MM.1S (cell line): ENCODE results near the gene SPOCK1.

Experiments
- DNase-seq: peaks from one replicate; pipeline ENCODE4 v3.0.0-alpha.2; 2015
- H2AFZ ChIP-seq: fragments of 300-600 bp; sonication (generic); 2 replicates; pipeline ENCODE4 v1.6.0; 2016; ENCODE audit warnings: antibody characterized with exemption, low read length
- H3F3A ChIP-seq: fragments of 300-600 bp; sonication (generic); 2 replicates; pipeline ENCODE4 v1.6.1; 2016; ENCODE audit warnings: mild to moderate bottlenecking, antibody characterized with exemption, low read length, moderate library complexity, mixed read lengths; ENCODE audit not compliant: insufficient read depth
- H3K27ac ChIP-seq: fragments of 300-600 bp; sonication (generic); 2 replicates; pipeline ENCODE4 v1.5.1; 2016; ENCODE audit warnings: mild to moderate bottlenecking, low read length
- H3K27me3 ChIP-seq: fragments of 300-600 bp; sonication (generic); replicated peaks from 2 replicates; pipeline ENCODE4 v1.6.0; 2016; ENCODE audit warnings: low read length; ENCODE audit not compliant: insufficient read depth
- H3K36me3 ChIP-seq: fragments of 300-600 bp; sonication (generic); replicated peaks from 2 replicates; pipeline ENCODE4 v1.6.1; 2016; ENCODE audit warnings: mild to moderate bottlenecking, low read length, mixed read lengths; ENCODE audit not compliant: insufficient read depth
- H3K4me1 ChIP-seq: fragments of 300-600 bp; sonication (generic); 2 replicates; pipeline ENCODE4 v1.6.1; 2016; ENCODE audit warnings: low read length, mixed read lengths
- H3K4me2 ChIP-seq: fragments of 300-600 bp; sonication (generic); 2 replicates; pipeline ENCODE4 v1.6.0; 2016; ENCODE audit warnings: low read depth, low read length
- H3K4me3 ChIP-seq: fragments of 300-600 bp; sonication (generic); 2 replicates; pipeline ENCODE4 v1.5.1; 2016; ENCODE audit warnings: low read length, mixed read lengths
- H3K79me2 ChIP-seq: fragments of 300-600 bp; sonication (generic); 2 replicates; pipeline ENCODE4 v1.6.1; 2016; ENCODE audit warnings: mixed run types, low read length, mixed read lengths
- H3K9ac ChIP-seq: fragments of 300-600 bp; sonication (generic); 2 replicates; pipeline ENCODE4 v1.6.1; 2016; ENCODE audit warnings: low read length, mixed read lengths
- H3K9me2 ChIP-seq: fragments of 300-600 bp; sonication (generic); replicated peaks from 2 replicates; pipeline ENCODE4 v1.6.1; 2016; ENCODE audit warnings: mild to moderate bottlenecking, low read length, mixed read lengths; ENCODE audit not compliant: insufficient read depth
- H3K9me3 ChIP-seq: fragments of 300-600 bp; sonication (generic); replicated peaks from 2 replicates; pipeline ENCODE4 v1.6.1; 2016; ENCODE audit warnings: mild to moderate bottlenecking, low read length, mixed read lengths; ENCODE audit not compliant: insufficient read depth
- H4K20me1 ChIP-seq: fragments of 300-600 bp; sonication (generic); 2 replicates; pipeline ENCODE4 v1.6.1; 2016; ENCODE audit warnings: mild to moderate bottlenecking, low read length, moderate library complexity, mixed read lengths; ENCODE audit not compliant: insufficient read depth
- CTCF ChIP-seq: fragments of 300-600 bp; sonication (generic); IDR thresholded peaks from 2 replicates; pipeline ENCODE4 v1.5.1; 2016; ENCODE audit warnings: antibody characterized with exemption, low read length, mixed read lengths
- EZH2 ChIP-seq: fragments of 300-600 bp; sonication (generic); optimal IDR thresholded peaks from 2 replicates; pipeline ENCODE3; 2017; ENCODE audit warnings: low read depth, mild to moderate bottlenecking, antibody characterized with exemption, low read length, mixed read lengths
- EZH2phosphoT487 ChIP-seq: fragments of 300-600 bp; sonication (generic); IDR thresholded peaks from 2 replicates; pipeline ENCODE4 v1.6.1; 2018; ENCODE audit warnings: antibody characterized with exemption, low read length

Gene SPOCK1

DNA sequence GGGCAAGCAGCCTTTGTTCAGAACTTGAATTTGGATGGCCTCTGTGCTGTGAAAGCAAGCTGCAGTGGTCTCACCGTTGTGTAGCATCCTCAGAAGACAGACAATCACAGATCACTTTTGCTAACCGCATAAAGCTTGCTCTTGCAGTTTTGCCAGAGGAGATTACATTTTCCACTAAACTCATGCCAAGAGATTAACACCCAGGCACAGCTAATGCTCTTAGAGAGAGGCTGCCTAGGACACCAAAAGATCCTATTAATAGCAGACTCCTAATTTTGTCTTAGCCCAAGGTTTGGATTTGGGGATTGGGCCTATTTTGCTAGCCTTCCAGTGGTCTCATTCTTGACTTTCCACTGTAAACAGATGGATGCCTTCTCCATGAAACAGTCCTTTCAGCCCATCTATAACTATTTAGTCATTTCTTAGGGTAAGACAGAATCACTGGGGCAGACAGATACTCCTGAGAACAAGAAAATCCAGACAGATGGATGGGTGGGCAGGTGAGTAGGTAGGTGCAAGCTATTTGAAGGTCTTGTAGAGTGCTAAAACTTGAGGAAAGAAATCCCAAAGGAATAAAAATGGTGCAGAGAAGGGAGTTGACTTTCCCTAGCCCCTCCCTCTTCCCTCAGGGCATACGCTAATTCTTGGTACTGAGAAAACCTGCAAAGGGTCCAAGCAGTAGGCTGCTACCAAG, 506.2 kb downstream of the SPOCK1 start:
- Histone ChIP-seq H3K9me2 (no peaks in the 10 kb centered on the region), H3K4me2 (no peak overlapping the region), H4K20me1 (no peaks in the 10 kb centered on the region), H3K36me3 (no peaks in the 10 kb centered on the region), H3K9ac (no peak overlapping the region), H3K9me3 (no peaks in the 10 kb centered on the region), H3K4me3 (no peak overlapping the region), H3K79me2 (no peaks in the 10 kb centered on the region), H3F3A (no peaks in the 10 kb centered on the region), H3K27me3 (no peaks in the 10 kb centered on the region), H2AFZ (no peak overlapping the region), H3K27ac (no peak overlapping the region), H3K4me1 (no peaks in the 10 kb centered on the region)
- DNase-seq = no peak
- TF ChIP-seq EZH2phosphoT487 (no peak), CTCF (no peak), EZH2 (no peak)

GRCh38 chr5:136985785-136986475, 513.2 kb downstream of the SPOCK1 start:
- Histone ChIP-seq H3K36me3 (no peaks in the 10 kb centered on the region), H3K4me3 (no peak overlapping the region), H3K9me2 (no peaks in the 10 kb centered on the region), H2AFZ (no peak overlapping the region), H3K4me1 (no peaks in the 10 kb centered on the region), H3F3A (no peaks in the 10 kb centered on the region), H3K9me3 (no peaks in the 10 kb centered on the region), H3K9ac (no peak overlapping the region), H3K27ac (no peak overlapping the region), H3K79me2 (no peaks in the 10 kb centered on the region), H3K4me2 (no peak overlapping the region), H4K20me1 (no peaks in the 10 kb centered on the region), H3K27me3 (no peaks in the 10 kb centered on the region)
- DNase-seq = no peak
- TF ChIP-seq CTCF (no peak), EZH2 (no peak), EZH2phosphoT487 (no peak)

- Histone ChIP-seq H2AFZ (no peak overlapping the region), H4K20me1 (no peaks in the 10 kb centered on the region), H3K9me2 (no peaks in the 10 kb centered on the region), H3F3A (no peaks in the 10 kb centered on the region), H3K4me1 (no peaks in the 10 kb centered on the region), H3K79me2 (no peaks in the 10 kb centered on the region), H3K27ac (no peak overlapping the region), H3K4me2 (no peak overlapping the region), H3K4me3 (no peak overlapping the region), H3K9ac (no peak overlapping the region), H3K27me3 (no peaks in the 10 kb centered on the region), H3K9me3 (0 out of 2 replicates have a peak, but pooled peaks cover 2% of the 10 kb centered on the region), H3K36me3 (no peaks in the 10 kb centered on the region)
- TF ChIP-seq EZH2 = no peak
- TF ChIP-seq EZH2phosphoT487 = no peak
- TF ChIP-seq CTCF = no peak
- DNase-seq = no peak
These were observed 514.2 kb downstream of the SPOCK1 start for GRCh38 chr5:136984772-136985446.
